ENCODE results near the gene PEAR1.

GRCh38 chr1:156924478-156925153 is 31.1 kb downstream of the PEAR1 start:
- TF ChIP-seq, protein P1, sequence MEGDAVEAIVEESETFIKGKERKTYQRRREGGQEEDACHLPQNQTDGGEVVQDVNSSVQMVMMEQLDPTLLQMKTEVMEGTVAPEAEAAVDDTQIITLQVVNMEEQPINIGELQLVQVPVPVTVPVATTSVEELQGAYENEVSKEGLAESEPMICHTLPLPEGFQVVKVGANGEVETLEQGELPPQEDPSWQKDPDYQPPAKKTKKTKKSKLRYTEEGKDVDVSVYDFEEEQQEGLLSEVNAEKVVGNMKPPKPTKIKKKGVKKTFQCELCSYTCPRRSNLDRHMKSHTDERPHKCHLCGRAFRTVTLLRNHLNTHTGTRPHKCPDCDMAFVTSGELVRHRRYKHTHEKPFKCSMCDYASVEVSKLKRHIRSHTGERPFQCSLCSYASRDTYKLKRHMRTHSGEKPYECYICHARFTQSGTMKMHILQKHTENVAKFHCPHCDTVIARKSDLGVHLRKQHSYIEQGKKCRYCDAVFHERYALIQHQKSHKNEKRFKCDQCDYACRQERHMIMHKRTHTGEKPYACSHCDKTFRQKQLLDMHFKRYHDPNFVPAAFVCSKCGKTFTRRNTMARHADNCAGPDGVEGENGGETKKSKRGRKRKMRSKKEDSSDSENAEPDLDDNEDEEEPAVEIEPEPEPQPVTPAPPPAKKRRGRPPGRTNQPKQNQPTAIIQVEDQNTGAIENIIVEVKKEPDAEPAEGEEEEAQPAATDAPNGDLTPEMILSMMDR (IDR thresholded peaks at IDR 0.05), result no peak
- TF ChIP-seq ZBTB33 (IDR thresholded peaks at IDR 0.05; ENCODE audit: borderline replicate concordance, low read depth) (no peak), EP300 (IDR thresholded peaks at IDR 0.05; ENCODE audit: borderline replicate concordance in 1 of 2, low read depth in 1 of 2, low read length in 1 of 2) (no peak), FOSL2 (IDR thresholded peaks at IDR 0.05; ENCODE audit: borderline replicate concordance, low read depth) (no peak), SIN3A (IDR thresholded peaks at IDR 0.05; ENCODE audit: borderline replicate concordance, low read depth, low read length) (no peak), SMC3 (IDR thresholded peaks at IDR 0.05; ENCODE audit: low read depth, low read length) (no peak), POLR2AphosphoS5 (IDR thresholded peaks at IDR 0.05; ENCODE audit: low read depth, low read length) (no peak)
